Measurements from ENCODE around the gene MGLL.

The MGLL gene

DNA sequence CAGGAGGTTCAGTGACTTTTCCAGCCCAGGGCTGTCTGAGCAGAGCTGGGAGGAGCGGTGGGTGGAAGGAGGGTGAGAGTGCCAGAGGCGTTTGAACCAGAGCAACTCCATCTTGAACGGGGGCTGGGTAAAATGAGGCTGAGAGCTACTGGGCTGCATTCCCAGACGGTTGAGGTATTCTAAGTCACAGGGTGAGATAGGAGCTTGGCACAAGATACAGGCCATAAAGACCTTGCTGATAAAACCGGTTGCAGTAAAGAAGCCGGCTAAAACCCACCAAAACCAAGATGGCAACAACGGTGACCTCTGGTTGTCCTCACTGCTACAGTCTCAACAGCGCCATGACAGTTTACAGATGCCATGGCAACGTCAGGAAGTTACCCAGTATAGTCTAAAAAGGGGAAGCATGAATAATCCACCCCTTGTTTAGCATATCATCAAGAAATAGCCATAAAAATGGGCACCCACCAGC lies 89.4 kb downstream of the MGLL start:
- H4K20me1 ChIP-seq (ENCODE audit: insufficient read depth): no peaks in the 10 kb centered on the region
- H3K9ac ChIP-seq: no peak overlapping the region
- peaks cover 41% of the 10 kb centered on the region for H3K4me1 ChIP-seq (ENCODE audit: low read depth, poor library complexity, severe bottlenecking)
- H3K27me3 ChIP-seq (ENCODE audit: insufficient read depth, low read depth): no peaks in the 10 kb centered on the region
- TF ChIP-seq, protein P1, sequence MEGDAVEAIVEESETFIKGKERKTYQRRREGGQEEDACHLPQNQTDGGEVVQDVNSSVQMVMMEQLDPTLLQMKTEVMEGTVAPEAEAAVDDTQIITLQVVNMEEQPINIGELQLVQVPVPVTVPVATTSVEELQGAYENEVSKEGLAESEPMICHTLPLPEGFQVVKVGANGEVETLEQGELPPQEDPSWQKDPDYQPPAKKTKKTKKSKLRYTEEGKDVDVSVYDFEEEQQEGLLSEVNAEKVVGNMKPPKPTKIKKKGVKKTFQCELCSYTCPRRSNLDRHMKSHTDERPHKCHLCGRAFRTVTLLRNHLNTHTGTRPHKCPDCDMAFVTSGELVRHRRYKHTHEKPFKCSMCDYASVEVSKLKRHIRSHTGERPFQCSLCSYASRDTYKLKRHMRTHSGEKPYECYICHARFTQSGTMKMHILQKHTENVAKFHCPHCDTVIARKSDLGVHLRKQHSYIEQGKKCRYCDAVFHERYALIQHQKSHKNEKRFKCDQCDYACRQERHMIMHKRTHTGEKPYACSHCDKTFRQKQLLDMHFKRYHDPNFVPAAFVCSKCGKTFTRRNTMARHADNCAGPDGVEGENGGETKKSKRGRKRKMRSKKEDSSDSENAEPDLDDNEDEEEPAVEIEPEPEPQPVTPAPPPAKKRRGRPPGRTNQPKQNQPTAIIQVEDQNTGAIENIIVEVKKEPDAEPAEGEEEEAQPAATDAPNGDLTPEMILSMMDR (conservative IDR thresholded peaks at IDR 0.05; ENCODE audit: low read depth, low read length): no peak
- no peak overlapping the region for H3K4me3 ChIP-seq (IDR thresholded peaks at IDR 0.05; ENCODE audit: insufficient read depth, low read depth, low read length)
- no peak overlapping the region for H3K4me2 ChIP-seq
- H3K27ac ChIP-seq: no peak overlapping the region
- no peaks in the 10 kb centered on the region for H3K79me2 ChIP-seq (ENCODE audit: insufficient read depth, low read depth)
- H3K36me3 ChIP-seq (ENCODE audit: insufficient read depth): no peaks in the 10 kb centered on the region
- H2AFZ ChIP-seq (ENCODE audit: low read depth): no peak overlapping the region

DNA sequence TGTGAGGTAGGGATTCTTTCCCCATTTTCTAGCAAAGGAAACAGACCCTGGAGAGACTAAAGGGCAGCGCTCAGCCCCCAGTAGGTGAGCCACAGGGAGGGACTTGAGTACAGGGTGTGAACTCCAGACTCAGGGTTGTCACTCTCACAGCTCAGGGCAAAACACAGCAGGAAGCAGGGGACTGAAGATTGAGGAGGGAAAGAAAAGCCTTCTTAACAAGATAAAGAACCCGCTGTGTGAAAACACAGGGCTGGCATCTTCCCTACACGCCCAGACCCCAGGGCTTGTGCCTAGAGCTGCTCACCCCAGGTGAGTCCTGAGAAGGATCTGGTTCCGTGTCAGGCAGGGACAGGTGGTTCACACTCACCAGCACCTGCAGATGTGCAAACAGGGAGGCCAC lies 90.0 kb downstream of the MGLL start:
- Histone ChIP-seq H3K4me3 (IDR thresholded peaks at IDR 0.05; ENCODE audit: insufficient read depth, low read depth, low read length) (no peak overlapping the region), H3K9ac (no peak overlapping the region), H3K27me3 (ENCODE audit: insufficient read depth, low read depth) (no peaks in the 10 kb centered on the region), H3K4me2 (no peak overlapping the region), H2AFZ (ENCODE audit: low read depth) (no peak overlapping the region), H3K4me1 (ENCODE audit: low read depth, poor library complexity, severe bottlenecking) (peaks cover 36% of the 10 kb centered on the region), H3K27ac (no peak overlapping the region), H3K79me2 (ENCODE audit: insufficient read depth, low read depth) (no peaks in the 10 kb centered on the region), H4K20me1 (ENCODE audit: insufficient read depth) (no peaks in the 10 kb centered on the region), H3K36me3 (ENCODE audit: insufficient read depth) (no peaks in the 10 kb centered on the region)
- TF ChIP-seq, protein P1 (conservative IDR thresholded peaks at IDR 0.05; ENCODE audit: low read depth, low read length): no peak

DNA sequence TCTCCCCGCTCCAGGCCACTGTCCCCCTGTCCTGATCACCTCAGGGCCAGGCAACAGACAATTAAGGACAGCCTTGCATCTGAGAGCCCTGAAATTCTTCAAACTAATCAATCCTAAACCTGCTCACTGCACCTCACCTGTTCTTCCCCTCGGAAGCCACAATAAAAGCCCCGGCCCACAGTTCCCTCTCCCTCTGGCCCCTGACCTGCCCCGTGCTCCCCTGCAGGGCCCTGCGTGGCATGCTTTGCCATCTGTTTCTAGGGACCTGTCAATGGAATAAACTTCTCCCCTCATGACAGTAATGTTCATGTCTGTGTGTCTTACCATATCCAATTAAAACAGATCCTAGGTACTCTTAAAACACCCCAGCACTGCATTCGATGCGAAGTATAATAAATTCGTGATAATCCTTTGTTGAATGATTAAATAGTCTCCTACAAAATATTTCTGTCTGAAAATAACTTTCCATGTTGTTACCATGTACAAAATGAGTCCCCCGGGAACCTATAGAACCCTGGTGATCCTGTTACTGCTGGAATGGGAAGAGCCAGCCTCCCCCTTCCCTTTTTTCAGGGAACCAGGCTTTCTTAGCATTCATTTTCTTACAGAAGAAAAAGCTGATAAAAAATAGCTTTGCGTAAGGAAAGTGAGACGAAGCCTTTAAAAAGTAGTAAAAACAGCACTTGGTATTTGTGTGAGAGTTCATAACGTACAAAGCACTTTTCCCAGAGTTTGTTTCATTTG lies 90.6 kb downstream of the MGLL start:
- H4K20me1 ChIP-seq (ENCODE audit: insufficient read depth): no peaks in the 10 kb centered on the region
- TF ChIP-seq, protein P1 (conservative IDR thresholded peaks at IDR 0.05; ENCODE audit: low read depth, low read length): no peak
- H3K9ac ChIP-seq: no peak overlapping the region
- H3K79me2 ChIP-seq (ENCODE audit: insufficient read depth, low read depth): no peaks in the 10 kb centered on the region
- H3K4me1 ChIP-seq (ENCODE audit: low read depth, poor library complexity, severe bottlenecking): peaks cover 30% of the 10 kb centered on the region
- H3K36me3 ChIP-seq (ENCODE audit: insufficient read depth): no peaks in the 10 kb centered on the region
- H3K4me2 ChIP-seq: no peak overlapping the region
- no peaks in the 10 kb centered on the region for H3K27me3 ChIP-seq (ENCODE audit: insufficient read depth, low read depth)
- H3K4me3 ChIP-seq (IDR thresholded peaks at IDR 0.05; ENCODE audit: insufficient read depth, low read depth, low read length): no peak overlapping the region
- no peak overlapping the region for H3K27ac ChIP-seq
- H2AFZ ChIP-seq (ENCODE audit: low read depth): no peak overlapping the region

DNA sequence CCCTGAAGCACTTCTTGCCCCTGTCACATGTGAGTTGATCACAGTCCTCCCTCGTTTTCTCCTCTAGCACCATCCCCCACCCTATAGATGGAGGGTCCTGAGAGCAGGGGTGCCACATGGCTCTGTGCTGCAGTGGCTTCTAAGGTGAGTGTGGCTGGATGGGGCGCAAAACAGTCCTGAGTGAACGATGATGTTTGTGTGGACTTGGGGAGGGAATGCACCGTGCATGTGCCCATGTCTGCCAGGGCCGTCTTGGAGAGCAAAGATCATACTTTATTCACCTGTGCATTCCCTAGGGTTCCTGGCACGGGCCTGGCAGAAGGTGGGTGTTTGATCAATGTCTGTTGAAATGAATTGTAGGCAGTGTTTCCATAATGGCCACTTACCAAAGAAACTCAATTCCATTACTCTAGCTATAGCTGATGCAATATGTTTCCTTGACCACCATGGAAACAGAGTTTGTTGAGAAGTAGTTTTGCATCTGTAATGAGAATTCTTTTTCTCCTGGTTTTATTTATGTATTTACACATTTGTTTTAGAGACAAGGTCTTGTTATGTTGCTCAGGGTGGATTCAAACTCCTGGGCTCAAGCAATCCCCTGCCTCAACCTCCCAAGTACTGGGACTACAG lies 91.5 kb downstream of the MGLL start:
- Histone ChIP-seq H3K4me3 (IDR thresholded peaks at IDR 0.05; ENCODE audit: insufficient read depth, low read depth, low read length) (no peak overlapping the region), H2AFZ (ENCODE audit: low read depth) (no peak overlapping the region), H3K79me2 (ENCODE audit: insufficient read depth, low read depth) (no peaks in the 10 kb centered on the region), H3K4me2 (no peak overlapping the region), H3K27me3 (ENCODE audit: insufficient read depth, low read depth) (no peaks in the 10 kb centered on the region), H4K20me1 (ENCODE audit: insufficient read depth) (no peaks in the 10 kb centered on the region), H3K27ac (no peak overlapping the region), H3K4me1 (ENCODE audit: low read depth, poor library complexity, severe bottlenecking) (peaks cover 21% of the 10 kb centered on the region), H3K36me3 (ENCODE audit: insufficient read depth) (no peaks in the 10 kb centered on the region), H3K9ac (no peak overlapping the region)
- TF ChIP-seq, protein P1 (conservative IDR thresholded peaks at IDR 0.05; ENCODE audit: low read depth, low read length): no peak

All from KMS-11 (cell line).